GM18519 (cell line): ENCODE data around the gene PLEKHB1.

Experiments
- ATAC-seq: cut with Tn5 transposase; IDR thresholded peaks from one replicate; pipeline ENCODE4 v1.9.1; 2021; ENCODE audit warnings: mild to moderate bottlenecking, moderate library complexity; ENCODE audit not compliant: unreplicated experiment, low FRiP score

PLEKHB1 gene

DNA sequence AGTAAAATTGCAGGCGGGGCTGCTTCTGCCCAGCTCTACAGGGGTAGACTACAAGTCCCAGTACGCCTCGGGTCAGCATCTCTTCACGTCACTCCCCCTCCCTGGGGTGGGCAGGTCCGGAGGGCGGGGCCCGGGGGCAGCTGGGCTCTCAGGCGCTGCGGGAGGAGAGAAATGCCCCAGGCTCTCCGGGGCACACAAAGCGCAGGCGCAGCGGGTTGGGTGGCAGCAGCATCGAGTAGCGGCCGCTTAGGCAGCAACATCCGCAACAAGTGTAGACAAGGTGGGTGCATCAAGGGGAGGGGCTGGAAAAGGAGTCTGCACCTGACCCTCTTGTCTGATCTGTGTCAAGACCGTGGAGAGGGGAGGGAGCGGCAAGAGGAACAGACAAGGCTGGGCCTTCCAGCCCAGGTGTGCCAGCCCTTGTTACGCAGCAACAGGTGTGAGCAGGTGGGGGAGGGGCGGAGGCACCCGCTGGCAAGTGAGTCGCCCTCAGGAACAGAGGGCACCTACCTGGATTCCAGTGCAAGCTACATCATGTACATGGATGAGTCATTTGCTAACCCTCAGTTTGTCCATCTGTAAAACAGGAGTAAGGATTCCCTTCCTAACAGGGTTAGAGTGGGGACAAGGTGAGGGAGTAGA lies 1.2 kb downstream of the PLEKHB1 start:
- ATAC-seq, result peak; percentile 72

DNA sequence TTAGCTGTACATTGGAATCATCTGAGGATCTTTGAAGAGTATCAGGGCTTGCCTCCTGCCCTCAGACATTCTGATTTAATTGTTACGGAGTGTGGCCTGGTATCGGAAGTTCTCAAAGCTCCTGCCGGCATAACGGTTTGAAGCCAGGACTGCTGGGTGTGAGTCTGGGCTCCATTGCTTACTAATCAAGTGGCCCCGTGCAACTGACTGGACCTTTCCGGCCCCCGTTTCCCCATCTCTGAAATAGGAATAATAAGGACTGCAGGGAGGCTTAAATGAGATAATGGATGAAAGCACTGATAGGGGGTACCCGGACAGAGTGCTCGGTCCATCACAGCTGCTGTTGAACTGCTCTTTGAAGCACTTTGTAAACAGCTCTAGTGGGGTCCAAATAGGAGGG lies 1.7 kb downstream of the PLEKHB1 start:
- no peak for ATAC-seq

DNA sequence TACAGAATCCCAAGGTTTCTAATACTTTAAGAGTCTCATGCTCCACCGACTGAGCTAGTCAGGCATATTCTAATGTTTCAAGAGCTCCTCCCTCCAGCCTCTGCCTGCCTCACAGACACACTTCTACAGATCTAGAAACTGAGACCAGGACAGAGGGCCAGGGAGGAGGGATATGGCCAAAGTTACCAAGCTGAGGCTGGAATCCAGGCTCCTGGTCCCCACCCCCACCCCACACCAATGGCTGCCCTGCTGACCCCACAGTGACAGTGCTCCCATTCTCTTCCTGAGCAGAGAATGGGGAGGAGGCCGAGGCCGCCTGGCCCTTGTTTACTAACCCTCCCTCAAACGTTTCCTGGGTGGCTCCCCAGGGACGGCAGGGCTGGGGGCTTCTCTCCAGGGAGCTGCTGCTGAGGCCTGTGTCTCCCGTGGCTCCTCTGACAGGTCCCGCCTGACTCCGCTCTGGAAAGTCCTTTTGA lies 2.2 kb downstream of the PLEKHB1 start:
- no peak for ATAC-seq

DNA sequence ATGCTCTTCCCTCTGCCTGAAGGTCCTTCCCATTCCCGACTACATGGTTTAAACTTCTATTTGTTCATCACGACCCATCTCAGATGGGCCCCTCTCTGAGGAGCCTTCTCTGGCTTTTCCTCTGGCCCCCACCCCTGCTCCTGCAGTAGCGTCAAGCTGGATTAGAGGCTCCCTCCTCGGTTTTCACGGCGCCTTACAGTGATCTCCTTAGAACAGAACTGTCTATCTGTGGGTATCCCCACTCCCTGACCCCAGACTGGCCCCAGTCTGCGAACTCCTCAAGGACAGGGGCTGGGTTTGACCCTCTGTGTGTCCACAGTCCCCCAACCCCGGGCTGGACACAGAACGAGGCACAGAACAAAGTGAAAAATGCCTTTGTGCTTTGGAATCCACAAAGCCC lies 2.8 kb downstream of the PLEKHB1 start:
- ATAC-seq, result no peak

DNA sequence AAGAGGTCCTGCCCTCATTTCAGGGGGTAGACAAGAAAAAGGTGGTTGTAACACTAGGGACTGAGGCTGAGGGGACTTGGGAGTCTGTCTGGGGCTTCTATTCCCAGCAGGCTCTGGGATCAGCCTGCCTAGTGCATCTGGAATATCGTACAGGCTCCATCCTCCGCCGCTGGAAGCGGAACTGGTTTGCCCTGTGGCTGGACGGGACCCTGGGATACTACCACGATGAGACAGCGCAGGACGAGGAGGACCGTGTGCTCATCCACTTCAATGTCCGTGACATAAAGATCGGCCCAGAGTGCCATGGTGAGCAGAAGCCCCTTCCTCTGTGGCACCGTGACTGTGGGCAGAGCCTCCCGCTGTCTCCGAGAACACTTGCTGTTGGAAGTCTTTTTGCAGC lies 4.0 kb downstream of the PLEKHB1 start:
- no peak for ATAC-seq

DNA sequence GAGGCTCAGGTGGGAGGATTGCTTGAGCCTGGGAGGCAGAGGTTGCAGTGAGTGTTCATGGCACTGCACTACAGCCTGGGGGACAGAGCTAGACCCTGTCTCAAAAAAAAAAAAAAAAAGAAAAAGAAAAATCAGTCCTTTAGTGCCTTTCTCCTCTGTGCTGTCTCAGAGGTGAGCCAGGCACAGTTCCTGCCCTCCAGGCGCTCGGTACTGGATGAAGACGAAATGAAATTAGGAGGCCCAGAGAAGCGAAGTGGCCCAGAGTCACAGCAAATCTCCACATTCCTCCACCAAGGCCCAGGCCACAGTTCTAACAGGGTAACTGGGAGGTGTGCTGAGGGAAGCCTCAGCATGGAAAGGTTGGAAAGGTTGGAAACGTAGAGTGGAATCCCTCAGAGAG lies 4.9 kb downstream of the PLEKHB1 start:
- ATAC-seq, result no peak

DNA sequence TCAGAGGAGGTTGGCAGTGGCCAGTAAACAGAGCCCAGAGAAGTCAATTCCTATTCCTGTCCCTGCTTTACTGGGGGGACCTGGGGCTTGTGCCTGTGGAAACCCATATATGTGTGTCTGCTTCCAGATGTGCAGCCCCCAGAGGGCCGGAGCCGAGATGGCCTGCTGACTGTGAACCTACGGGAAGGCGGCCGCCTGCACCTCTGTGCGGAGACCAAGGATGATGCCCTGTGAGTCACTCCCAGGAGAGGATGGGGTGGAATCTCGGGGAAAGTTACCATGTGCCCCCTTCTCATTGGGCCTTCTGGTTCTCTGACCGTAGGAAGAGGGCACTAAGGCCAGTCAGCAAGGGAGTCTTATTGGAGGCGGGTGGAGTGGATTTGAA lies 5.3 kb downstream of the PLEKHB1 start:
- ATAC-seq, result no peak

DNA sequence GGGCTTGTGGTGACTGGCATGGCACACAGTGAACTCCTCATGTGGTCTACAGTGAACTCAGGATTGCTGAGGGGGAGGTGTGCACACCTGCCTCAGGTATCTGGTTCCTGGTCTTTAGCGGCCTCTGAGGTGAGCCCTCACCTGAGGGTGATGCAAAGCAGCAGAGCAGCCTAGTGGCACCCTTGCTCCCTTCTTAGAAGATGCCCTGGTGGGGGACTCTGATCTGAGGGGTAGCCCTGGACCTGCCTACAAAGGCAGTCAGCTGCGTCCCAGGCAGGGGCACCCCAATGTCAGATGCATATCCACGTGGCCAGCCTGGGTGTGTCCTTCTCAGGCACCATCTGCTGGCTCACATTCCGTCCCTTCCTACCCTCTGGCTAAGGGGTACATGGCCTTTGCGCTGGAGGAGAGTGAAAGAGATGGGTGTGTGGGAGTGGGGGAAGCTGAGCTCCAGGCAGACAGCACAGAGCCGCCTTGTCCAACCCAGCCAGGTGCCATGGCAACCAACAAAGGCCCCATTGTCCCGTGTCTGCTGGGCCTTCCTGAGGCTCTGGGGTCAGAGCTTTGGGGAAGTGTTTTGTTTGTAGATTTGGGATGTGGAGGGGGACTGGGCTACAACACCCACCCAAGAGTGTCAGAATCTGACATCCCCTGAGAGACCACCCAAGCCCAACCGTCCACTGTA lies 5.8 kb downstream of the PLEKHB1 start:
- no peak for ATAC-seq

DNA sequence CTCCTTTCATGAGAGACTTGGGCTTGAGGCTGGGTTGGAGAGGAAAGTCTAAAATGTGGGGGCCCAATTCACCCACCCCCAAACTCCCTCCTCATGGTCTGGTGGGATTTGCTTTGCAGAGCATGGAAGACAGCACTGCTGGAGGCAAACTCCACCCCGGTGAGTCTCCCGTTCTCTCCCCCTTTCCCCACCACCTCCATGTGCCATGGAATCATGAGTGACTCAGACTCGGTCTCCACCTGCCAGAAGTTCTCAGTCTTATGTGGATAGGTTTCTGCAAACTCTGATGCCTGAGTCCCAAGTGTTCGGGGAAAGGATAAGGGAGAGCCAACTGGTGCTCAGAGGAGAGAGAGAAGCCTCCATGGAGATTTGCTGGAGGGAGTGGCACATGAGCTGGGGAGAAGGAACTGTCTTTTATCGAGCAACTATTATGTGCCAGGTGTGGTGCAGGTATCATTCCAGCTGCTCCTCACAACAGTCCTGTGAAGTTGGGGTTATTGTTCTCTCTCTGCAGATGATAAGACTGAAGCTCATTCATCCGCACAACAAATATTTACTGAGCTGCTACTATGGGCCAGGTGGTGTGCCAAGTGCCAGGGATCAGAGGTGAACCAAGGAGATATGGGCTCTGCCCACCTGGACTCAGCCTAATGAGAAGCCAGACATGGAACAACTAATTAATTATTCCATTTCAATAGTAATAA lies 6.6 kb downstream of the PLEKHB1 start:
- no peak for ATAC-seq

DNA sequence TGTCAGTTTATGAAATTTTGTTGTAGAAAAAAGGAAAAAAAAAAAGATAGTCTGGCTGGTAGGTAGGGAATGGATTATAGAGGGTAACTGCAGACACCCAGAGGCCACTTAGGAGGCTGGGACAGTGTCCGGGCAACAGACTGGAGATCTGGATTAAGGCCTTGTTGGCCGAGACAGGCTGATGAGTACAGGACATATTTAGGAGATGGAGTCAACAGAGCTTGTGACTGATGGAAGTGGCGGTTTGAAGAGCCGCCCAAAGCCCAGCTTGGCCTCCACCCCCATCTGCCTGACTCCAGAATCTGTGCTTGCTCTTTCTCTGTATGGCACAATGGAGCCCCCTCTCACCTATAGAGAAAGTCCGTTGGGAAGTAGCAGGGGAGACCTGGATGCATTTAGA lies 7.6 kb downstream of the PLEKHB1 start:
- ATAC-seq, result no peak

DNA sequence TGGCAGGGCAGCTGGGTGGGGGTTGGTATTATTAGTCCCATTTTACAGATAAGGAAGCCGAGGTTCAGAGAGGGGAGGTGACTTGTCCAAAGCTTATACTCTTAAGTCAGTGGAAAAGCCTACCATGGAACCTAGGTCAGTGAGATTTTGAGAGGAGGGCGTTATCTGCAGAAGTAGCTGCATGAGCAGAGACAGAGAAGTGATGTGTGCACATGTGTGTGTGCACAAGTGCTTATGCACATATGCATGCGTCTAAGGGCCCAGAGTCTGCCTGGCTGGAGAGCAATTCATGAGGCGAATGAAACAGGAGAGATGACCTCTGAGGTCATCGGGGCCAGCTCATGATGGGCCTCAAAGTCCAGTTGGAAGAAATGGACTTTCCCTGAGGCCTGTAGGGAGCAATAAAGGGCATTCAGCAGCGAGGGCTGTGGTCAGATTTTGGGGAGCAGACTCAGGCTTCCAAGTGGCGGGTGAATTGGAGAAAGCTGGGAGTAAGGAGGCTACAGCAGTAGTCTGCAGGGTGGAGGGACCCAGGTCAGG lies 8.2 kb downstream of the PLEKHB1 start:
- ATAC-seq, result no peak

DNA sequence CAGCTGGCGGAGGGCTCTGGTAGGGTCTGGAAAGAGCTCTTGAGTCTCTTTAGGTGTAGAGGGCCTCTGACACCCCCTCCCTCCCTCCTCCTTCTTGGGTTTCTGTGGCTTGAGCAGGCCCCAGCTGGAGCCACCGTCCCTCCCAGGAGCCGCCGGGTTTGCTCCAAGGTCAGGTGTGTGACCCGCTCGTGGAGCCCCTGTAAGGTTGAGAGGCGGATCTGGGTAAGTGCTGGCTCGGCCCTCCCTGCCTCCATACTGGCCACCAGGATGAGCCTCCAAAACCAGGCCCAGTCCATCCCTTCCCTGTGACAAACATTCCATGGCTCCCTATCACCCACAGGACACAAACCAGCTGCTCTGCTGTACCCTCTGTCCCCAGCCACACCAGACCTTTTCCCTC lies 9.3 kb downstream of the PLEKHB1 start:
- ATAC-seq, result no peak

DNA sequence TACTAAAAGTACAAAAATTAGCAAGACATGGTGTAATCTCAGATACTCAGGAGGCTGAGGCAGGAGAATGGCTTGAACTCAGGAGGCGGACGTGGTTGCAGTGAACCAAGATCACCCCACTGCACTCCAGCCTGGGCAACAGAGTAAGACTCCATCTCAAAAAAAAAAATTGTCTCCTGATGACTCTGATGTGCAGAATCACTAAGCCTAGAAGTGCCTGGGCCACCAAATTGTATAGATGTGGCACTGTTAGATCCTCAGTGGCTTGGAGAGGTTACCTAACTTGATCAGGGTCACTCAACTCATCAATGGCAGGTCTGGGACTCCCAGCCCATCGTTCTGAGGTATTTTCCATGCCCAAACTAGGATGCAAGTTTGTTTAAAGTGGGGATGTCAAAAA lies 10.6 kb downstream of the PLEKHB1 start:
- no peak for ATAC-seq

DNA sequence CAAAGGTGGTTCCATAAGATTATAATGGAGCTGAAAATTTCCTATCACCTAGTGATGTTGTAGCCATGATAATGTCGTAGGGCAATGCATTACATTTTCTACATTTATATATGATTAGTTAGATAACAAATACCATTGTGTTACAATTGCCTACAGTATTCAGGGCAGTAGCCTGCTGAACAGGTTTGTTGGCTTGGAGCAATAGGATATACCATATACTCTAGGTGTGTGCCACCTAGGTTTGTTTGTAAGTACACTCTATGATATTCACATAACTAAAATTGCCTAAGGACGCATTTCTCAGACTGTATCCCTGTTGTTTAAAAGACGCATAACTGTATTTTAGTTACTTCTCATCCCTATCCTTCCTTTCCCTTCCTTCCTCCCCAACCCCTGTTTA lies 13.6 kb downstream of the PLEKHB1 start:
- ATAC-seq, result no peak

DNA sequence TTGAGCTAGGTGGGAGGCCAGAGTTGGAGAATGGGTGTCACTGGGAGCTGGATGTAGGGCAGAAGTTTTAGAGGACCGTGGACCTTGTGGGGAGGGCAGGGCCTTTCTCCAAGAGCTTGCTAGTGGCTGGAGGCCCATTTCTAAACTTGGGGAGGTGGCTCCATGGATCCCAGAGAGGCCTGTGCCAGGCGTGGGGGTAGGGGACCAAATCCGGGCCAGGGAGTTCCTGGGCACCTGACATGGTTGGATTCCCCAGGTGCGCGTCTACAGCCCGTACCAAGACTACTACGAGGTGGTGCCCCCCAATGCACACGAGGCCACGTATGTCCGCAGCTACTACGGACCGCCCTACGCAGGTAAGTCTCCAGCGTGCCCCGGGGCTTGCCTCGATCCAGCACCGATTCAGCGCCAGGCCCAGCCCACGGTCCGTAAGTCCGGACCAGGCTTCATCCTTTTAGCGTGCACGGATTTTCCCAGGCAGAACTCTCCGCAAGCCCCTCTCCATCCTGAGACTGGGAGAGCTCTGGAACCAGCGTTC lies 14.2 kb downstream of the PLEKHB1 start:
- ATAC-seq, result no peak

DNA sequence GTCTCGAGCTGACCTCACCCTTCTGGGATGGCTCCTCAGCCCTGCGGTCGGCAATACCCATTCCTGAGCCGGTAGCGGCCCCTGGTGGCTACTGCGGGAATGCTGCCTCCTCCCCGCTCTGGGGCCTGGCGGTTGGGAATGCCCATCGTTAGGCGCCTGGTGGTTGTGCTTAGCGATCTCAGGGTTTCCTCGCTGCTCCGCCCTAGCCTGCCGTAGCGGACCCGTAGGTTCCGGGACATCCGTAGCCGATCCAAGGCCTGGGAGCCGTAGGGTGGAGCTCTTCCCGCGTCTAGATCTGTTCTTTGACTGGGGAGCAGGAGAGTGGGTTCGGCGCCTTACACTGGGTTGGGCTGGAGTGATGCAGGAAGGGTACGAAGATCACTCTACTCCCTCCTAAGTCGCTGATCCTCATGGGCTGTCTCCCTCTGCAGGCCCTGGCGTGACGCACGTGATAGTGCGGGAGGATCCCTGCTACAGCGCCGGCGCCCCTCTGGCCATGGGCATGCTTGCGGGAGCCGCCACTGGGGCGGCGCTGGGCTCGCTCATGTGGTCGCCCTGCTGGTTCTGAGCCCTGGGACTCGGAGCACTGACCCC lies 14.8 kb downstream of the PLEKHB1 start:
- no peak for ATAC-seq

DNA sequence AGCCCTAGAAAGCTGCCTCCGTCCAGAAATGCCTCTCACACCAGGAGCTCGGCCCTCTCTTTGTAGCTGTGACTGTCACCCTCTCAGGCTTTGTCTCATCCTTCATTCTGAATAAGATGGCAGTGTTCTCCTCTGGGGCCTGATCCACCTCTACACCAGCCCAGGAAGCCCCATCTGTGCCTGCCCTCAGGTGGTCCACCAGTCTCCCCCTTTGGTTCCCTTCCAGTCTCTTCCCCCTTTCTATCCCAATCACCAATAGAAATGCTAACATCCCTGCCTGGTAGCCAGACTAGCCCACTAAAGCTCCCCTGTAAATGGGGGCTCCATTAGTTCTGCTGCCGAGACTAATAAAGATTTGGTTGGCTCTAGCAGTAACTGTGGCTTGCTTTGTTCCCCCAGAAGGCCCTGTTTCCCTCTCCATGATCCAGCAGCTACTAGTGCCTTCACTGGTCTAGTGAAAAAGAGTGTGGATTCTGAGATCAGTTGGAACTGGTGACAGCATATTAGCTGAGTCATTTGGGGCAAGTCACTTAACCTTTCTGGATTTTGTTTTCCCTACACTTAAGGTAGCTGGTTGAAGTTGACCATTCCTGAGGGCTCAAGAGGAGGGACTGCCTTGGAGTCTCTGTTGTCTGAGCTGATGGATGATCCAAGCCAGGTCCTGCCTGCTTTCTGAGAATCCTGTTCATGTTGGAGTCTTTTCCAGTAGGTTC lies 16.2 kb downstream of the PLEKHB1 start:
- no peak for ATAC-seq

DNA sequence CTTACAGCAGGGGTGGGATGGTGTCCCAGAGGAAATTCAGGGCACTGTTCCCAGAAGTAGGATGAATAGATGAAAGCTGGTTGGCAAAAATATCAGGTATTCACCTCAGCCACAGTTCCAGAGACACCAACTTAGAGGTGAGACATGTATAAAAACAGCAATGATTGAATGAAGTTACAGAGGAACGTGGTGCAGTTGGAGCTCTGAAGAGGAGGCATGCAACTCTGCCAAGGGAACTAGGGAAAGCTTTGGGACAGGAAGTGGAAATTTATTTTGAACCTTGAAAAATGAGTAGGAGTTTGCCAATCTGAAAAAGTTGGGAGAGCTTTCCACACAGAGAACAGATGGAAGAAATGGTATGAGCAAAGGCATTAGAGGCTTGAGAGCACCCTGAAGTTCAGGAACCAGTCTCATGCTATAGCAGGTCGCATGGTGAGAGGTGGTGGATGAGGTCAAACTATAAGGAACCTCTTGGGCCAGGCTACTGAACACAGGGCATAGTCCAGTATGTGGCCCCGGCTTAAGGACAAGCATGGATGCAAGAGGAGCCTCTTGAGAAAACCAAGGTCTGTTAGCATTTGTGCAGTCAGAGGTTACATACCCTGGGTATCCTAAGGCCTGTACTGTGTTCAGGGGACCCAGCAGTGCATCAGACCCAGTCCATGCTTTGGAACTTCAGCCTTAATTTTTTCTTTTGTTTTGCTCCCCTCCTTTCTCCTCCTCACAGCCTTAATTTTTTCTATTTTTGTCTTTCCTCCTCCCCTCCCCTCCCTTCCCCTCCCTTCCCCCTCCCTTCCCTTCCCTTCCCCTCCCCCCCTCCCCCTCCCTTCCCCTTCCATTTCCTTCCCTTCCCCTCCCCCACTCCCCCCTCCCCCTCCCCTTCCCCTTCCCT lies 17.5 kb downstream of the PLEKHB1 start:
- ATAC-seq, result no peak

DNA sequence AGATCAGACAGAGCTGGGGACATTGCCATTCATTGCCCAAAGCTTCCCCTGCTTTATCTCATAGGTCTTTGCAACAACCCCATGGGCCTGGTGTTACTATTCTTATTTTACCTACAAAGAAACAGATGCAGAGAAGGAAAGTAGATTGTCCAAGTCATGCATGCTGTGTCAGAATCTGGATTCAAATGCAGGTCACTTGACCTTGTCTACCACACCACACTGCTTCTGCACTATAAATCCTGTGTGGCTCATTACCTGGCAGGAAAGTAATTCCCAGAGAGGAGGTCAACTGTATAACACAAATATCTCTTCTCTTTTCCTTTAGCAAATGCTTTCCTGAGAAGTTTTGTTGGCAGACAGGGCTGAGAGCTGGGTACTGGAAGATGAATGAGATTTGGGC lies 18.5 kb downstream of the PLEKHB1 start:
- ATAC-seq, result no peak
